Measurements from ENCODE around the gene KLHL7. TPM values are rescaled to one million over a fixed set of nuclear protein-coding genes. Genes with fewer than 3 reads are reported as not detected.
"Not testable (repeated sequence)": the region's sequence is repeated elsewhere in the genome, so short reads cannot be mapped to it uniquely, and the experiment has no call there.

The KLHL7 gene
- total and polyA plus RNA-seq, 2 experiments from 2014 or later, result 33.9 to 34.9 TPM

GRCh38 chr7:23129036-23129435 is 23.5 kb downstream of the KLHL7 start:
- in situ Hi-C loops (cut with MboI), result no loop called here
- Histone ChIP-seq H3K27ac (no peak overlapping the region), H3K9ac (no peak overlapping the region), H3K27me3 (replicated peaks; ENCODE audit: insufficient read depth) (no peaks in the 10 kb centered on the region), H3K4me2 (ENCODE audit: unreplicated experiment) (no peak overlapping the region), H3K79me2 (ENCODE audit: insufficient read depth) (no peaks in the 10 kb centered on the region), H3K9me3 (ENCODE audit: low read depth) (no peaks in the 10 kb centered on the region), H3K36me3 (ENCODE audit: low read depth) (peaks cover 10% of the 10 kb centered on the region; the same call in 1 of the 2 replicates), H4K20me1 (ENCODE audit: insufficient read depth) (no peaks in the 10 kb centered on the region; the same call in 1 of the 2 replicates), H3K4me1 (ENCODE audit: insufficient read depth) (no peaks in the 10 kb centered on the region), H2AFZ (no peak overlapping the region), H3K9me2 (ENCODE audit: insufficient read depth) (no peaks in the 10 kb centered on the region), H3F3A (ENCODE audit: insufficient read depth) (no peaks in the 10 kb centered on the region), H3K4me3 (no peak overlapping the region)
- WGBS, 2 experiments (ENCODE audit: low coverage in 1 of 2, low lambda C conversion rate in 2 of 2, missing lambda C conversion rate in 2 of 2), result 96 to 100% methylated on average over 4 of the region's 4 CpGs
- TF ChIP-seq EZH2 (IDR thresholded peaks at IDR 0.05; ENCODE audit: insufficient read depth, poor library complexity, severe bottlenecking), result no peak
- TF ChIP-seq EZH2phosphoT487 (IDR thresholded peaks at IDR 0.05; ENCODE audit: insufficient read depth, low read depth), result no peak
- no peak for DNase-seq

- in situ Hi-C loops (cut with MboI); H3K27ac ChIP-seq; H3K9ac ChIP-seq; H3K9me3 ChIP-seq (ENCODE audit: low read depth); H3F3A ChIP-seq (ENCODE audit: insufficient read depth); H2AFZ ChIP-seq; DNase-seq; H3K79me2 ChIP-seq (ENCODE audit: insufficient read depth); H4K20me1 ChIP-seq (ENCODE audit: insufficient read depth); H3K4me1 ChIP-seq (ENCODE audit: insufficient read depth); H3K36me3 ChIP-seq (ENCODE audit: low read depth); H3K27me3 ChIP-seq (replicated peaks; ENCODE audit: insufficient read depth); H3K4me3 ChIP-seq; H3K4me2 ChIP-seq (ENCODE audit: unreplicated experiment); H3K9me2 ChIP-seq (ENCODE audit: insufficient read depth): not testable (repeated sequence)
- 71 to 87% methylated on average over 2 of the region's 2 CpGs for WGBS, 2 experiments (ENCODE audit: low coverage in 1 of 2, low lambda C conversion rate in 2 of 2, missing lambda C conversion rate in 2 of 2)
These were observed 26.2 kb downstream of the KLHL7 start for GRCh38 chr7:23131799-23132198.

- Histone ChIP-seq H3K4me1 (ENCODE audit: insufficient read depth) (no peaks in the 10 kb centered on the region), H3F3A (ENCODE audit: insufficient read depth) (no peaks in the 10 kb centered on the region), H3K27me3 (replicated peaks; ENCODE audit: insufficient read depth) (no peaks in the 10 kb centered on the region), H3K9me3 (ENCODE audit: low read depth) (no peaks in the 10 kb centered on the region), H4K20me1 (ENCODE audit: insufficient read depth) (no peaks in the 10 kb centered on the region; the same call in 1 of the 2 replicates), H3K79me2 (ENCODE audit: insufficient read depth) (no peaks in the 10 kb centered on the region), H3K36me3 (ENCODE audit: low read depth) (peaks cover 10% of the 10 kb centered on the region; the same call in 1 of the 2 replicates), H3K27ac (no peak overlapping the region), H3K4me3 (no peak overlapping the region), H3K9me2 (ENCODE audit: insufficient read depth) (no peaks in the 10 kb centered on the region), H3K4me2 (ENCODE audit: unreplicated experiment) (no peak overlapping the region), H2AFZ (no peak overlapping the region), H3K9ac (no peak overlapping the region)
- no peak for DNase-seq
- in situ Hi-C loops (cut with MboI), result no loop called here
- TF ChIP-seq EZH2 (IDR thresholded peaks at IDR 0.05; ENCODE audit: insufficient read depth, poor library complexity, severe bottlenecking), result no peak
These were observed 28.2 kb downstream of the KLHL7 start for GRCh38 chr7:23133797-23134196.

GRCh38 chr7:23135755-23136154 is 30.2 kb downstream of the KLHL7 start:
- H4K20me1 ChIP-seq (ENCODE audit: insufficient read depth), result no peaks in the 10 kb centered on the region; the same call in 1 of the 2 replicates
- no peak overlapping the region for H3K4me3 ChIP-seq
- H3K36me3 ChIP-seq (ENCODE audit: low read depth), result peaks cover 3% of the 10 kb centered on the region; the same call in 1 of the 2 replicates
- H3K4me1 ChIP-seq (ENCODE audit: insufficient read depth), result no peaks in the 10 kb centered on the region
- in situ Hi-C loops (cut with MboI), result no loop called here
- H3K4me2 ChIP-seq (ENCODE audit: unreplicated experiment), result no peak overlapping the region
- no peaks in the 10 kb centered on the region for H3K9me2 ChIP-seq (ENCODE audit: insufficient read depth)
- no peak overlapping the region for H3K27ac ChIP-seq
- H3F3A ChIP-seq (ENCODE audit: insufficient read depth), result no peaks in the 10 kb centered on the region
- no peaks in the 10 kb centered on the region for H3K27me3 ChIP-seq (replicated peaks; ENCODE audit: insufficient read depth)
- 59 to 62% methylated on average over 1 of the region's 1 CpG for WGBS, 2 experiments (ENCODE audit: low coverage in 1 of 2, low lambda C conversion rate in 2 of 2, missing lambda C conversion rate in 2 of 2)
- no peak overlapping the region for H3K9ac ChIP-seq
- no peak for DNase-seq
- TF ChIP-seq EZH2 (IDR thresholded peaks at IDR 0.05; ENCODE audit: insufficient read depth, poor library complexity, severe bottlenecking), result no peak
- TF ChIP-seq EZH2phosphoT487 (IDR thresholded peaks at IDR 0.05; ENCODE audit: insufficient read depth, low read depth), result no peak
- no peaks in the 10 kb centered on the region for H3K9me3 ChIP-seq (ENCODE audit: low read depth)
- no peaks in the 10 kb centered on the region for H3K79me2 ChIP-seq (ENCODE audit: insufficient read depth)
- no peak overlapping the region for H2AFZ ChIP-seq

GRCh38 chr7:23136216-23136615 is 30.6 kb downstream of the KLHL7 start:
- WGBS, 2 experiments (ENCODE audit: low coverage in 1 of 2, low lambda C conversion rate in 2 of 2, missing lambda C conversion rate in 2 of 2), result 96 to 100% methylated on average over 1 of the region's 1 CpG
- Histone ChIP-seq H2AFZ (no peak overlapping the region), H3K79me2 (ENCODE audit: insufficient read depth) (no peaks in the 10 kb centered on the region), H3F3A (ENCODE audit: insufficient read depth) (no peaks in the 10 kb centered on the region), H3K4me3 (no peak overlapping the region), H3K27me3 (replicated peaks; ENCODE audit: insufficient read depth) (no peaks in the 10 kb centered on the region), H3K9me2 (ENCODE audit: insufficient read depth) (no peaks in the 10 kb centered on the region), H3K36me3 (ENCODE audit: low read depth) (0 out of 2 replicates have a peak, but pooled peaks cover 3% of the 10 kb centered on the region), H3K4me1 (ENCODE audit: insufficient read depth) (no peaks in the 10 kb centered on the region), H3K9ac (no peak overlapping the region), H3K9me3 (ENCODE audit: low read depth) (no peaks in the 10 kb centered on the region), H3K4me2 (ENCODE audit: unreplicated experiment) (no peak overlapping the region), H3K27ac (no peak overlapping the region), H4K20me1 (ENCODE audit: insufficient read depth) (no peaks in the 10 kb centered on the region; the same call in 1 of the 2 replicates)
- TF ChIP-seq EZH2phosphoT487 (IDR thresholded peaks at IDR 0.05; ENCODE audit: insufficient read depth, low read depth), result no peak
- no peak for TF ChIP-seq EZH2 (IDR thresholded peaks at IDR 0.05; ENCODE audit: insufficient read depth, poor library complexity, severe bottlenecking)
- no peak for DNase-seq
- in situ Hi-C loops (cut with MboI), result no loop called here
